HG02759 (cell line): ENCODE results near the gene PLAAT2.
"Not testable (repeated sequence)": the region's sequence is repeated elsewhere in the genome, so short reads cannot be mapped to it uniquely, and the experiment has no call there.

Source experiments
- ATAC-seq: cut with Tn5 transposase; IDR thresholded peaks from one replicate; pipeline ENCODE4 v1.9.1; 2021; ENCODE audit warnings: mild to moderate bottlenecking, moderate library complexity; ENCODE audit not compliant: unreplicated experiment

The PLAAT2 gene

DNA sequence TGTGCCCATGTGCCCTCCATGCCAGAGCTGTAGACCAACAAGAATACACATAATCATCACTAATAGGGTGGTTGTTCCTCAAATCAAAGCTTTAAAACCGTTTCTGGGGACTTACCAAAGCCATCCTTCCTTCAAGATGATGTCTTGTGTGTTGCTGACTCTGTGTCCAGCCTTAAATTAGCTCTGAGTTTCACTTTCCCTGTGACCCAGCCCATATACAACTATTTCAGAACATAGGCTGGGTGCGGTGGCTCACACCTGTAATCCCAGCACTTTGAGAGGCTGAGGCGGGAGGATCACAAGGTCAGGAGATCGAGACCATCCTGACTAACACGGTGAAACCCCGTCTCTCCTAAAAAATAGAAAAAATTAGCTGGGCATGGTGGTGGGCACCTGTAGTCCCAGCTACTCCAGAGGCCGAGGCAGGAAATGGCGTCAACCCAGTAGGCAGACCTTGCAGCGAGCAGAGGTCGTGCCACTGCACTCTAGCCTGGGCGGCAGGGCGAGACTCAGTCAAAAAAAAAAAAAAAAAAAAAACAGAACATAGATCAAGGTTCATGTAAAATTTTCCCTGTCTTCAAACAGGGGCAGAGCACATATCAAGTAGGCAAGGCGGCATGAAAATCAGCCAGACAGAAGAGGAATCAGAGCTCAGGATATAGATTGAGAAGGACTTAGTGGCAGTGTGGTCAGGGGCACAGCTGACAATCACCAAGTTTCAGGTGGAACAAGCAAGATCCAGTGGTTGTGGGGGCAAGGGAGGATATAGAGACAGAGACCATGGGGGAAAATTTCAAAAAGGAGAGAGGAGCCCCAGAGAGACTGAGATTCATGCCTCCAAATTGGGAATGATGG lies at the start of gene PLAAT2:
PLAAT2 (minus strand) TSS at position 179 of the 855 bp plus-strand sequence; CDS start at position 124, 55 bp downstream.
- ATAC-seq, result no peak

DNA sequence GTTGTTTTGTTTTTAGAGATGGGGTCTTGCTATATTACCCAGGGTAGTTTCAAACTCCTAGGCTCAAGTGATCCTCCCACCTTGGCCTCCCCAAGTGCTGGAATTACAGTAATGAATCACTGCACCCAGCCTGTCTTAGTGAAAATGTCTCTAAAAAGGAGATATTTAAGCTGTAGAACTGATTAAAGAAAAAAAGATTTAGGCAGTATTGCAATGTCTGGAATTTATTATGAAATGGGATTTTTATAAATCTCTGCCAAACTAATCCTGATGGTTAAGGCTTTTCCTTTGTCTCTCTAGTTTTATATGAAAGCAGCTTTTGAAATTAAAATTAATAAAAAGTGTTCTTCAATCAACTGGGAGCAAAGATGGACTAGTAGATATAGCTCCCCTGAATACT lies 49.0 kb upstream of the PLAAT2 start:
- ATAC-seq, result no peak

DNA sequence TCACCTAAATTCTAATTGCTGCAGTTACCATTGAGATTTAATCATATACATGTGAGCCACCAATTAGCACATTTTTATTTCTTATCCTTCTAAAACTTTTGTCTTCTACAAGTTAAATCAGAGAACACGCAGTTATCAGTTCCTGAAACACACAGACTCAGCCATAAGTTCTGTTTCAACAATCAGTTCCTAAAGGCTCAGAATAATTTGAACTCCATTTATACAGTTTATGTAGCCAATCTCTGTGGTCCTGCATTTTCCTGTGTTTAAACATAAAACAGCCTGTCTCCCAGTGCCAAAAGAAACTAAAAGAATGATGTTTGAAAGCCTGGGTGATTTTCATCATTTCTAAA lies 48.2 kb upstream of the PLAAT2 start:
- ATAC-seq, result no peak

DNA sequence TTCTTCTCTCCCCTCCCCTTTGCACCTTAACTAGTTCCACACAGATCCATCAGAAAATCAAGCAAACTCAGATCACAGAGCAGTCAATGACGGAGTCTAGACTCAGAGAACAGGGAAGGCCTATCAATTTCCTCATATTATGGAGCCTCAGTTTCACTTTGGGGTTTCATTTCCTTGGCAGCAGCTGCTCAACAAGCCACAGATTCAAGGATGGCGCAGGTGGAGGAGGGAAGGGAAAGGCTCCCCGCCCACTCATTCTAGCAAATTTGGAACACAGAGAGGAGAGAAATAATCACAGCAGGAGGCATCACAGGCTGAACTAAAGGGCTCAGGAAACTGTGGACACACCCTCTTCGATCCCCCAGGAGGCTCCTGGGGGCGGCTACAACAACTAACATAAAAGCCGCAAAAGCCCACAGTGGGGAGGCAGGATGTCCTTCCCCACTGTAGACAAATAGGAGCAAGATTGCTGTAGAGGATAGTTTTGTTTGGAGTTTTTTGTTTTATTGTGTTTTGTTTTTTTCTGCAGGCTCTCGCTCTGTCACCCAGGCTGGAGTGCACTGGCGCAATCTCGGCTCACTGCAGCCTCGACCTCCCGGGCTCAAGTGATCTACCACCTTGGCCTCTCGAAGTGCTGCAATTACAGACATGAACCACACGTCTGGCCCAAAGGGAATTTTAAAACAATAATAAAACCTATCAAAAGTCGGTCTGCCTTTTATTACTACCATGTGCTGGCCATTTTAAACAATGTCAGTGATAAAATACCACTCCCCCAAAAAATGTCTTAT lies 47.6 kb upstream of the PLAAT2 start:
- ATAC-seq, result no peak

DNA sequence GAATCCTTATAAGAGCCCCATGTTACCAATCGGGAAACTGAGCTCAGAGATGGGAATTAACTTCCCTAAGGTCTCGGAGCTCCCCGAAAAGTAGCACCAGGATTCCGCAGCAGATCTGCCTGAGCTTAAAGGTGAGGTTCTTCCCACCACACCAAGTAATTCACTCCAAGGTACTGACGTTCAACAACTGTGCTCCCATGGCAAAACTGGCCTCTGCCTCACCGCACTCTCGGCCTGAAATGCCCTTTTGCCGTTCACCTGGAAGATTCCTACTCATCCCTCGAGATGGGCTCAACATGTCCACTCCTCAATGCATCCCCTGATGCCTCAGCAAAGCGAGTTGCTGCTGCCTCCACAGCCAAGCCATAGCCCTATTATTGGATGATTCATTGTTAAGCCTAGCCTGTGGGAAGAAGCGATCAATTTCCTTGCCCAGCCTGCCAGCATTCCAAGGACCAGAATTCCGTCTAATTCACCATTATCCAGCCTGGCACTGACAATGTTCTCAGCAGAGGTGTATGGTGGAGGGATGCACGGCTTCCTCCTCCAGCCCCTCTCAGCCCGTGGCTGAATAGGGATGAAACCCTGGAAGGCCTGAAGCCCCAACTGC lies 46.9 kb upstream of the PLAAT2 start:
- ATAC-seq, result no peak

DNA sequence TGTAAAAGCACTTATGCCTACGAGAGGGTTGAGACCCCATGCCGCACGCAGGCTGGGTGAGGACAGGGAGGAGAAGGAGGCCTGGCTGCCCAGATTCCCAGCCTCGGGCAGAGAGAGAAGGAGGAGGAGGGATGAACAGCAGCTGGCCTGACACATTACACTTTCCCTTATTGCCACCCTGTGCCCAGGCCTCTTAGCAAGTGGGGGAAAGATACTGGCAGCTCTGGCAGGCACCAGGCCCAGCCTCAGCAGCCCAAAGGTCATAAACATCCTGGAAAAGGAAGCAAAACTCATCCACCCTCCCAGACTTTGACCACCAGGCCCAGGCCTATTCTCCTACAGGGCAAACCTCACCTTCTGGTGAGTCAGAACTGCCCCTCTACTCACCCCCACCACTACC lies 46.4 kb upstream of the PLAAT2 start:
- ATAC-seq, result no peak

DNA sequence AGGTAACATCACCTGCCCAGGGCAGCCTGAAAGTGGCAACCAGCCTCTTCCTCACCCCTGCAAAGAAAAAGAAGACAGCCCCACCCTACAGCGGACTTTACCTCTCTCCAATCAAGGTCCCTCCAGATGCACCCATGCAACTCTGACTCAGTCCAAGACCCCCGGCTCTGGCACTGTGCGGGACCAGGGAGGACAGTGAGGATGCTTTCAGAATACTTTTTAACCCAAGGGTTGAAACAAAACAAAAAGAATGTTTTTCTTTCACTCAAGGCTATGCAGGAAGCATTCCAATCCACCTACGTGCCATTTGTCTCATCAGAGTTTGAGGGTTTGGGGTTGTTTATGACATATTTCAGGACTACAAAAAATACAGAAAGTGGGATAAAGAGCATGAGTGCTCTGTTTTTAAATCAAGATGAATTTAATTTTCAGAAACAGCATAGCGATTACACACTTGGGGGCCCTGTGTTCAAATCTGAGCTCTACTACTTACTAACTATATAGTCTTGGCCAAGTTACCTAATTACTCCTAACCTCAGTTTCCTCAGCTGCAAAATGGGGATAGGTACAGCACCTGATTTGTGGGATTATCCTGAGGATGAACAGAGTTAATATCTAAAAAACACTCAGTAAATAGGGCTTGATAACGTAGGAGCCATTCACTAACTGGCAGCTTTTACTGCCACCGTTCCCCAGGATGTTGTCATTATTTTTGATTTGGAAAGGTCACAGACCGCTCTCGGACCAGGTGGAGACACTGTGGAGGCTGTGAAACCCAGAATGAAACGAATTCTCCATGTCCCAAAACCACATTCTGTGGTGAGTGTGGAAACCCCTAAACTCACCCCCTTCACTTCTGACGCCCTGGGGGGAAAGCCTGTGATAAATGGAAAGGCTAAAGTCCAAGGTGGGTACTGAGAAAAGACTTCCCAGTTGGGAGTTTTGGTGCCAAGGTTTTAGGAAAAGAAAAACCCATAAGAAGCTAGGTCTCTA lies 45.5 kb upstream of the PLAAT2 start:
- no peak for ATAC-seq

DNA sequence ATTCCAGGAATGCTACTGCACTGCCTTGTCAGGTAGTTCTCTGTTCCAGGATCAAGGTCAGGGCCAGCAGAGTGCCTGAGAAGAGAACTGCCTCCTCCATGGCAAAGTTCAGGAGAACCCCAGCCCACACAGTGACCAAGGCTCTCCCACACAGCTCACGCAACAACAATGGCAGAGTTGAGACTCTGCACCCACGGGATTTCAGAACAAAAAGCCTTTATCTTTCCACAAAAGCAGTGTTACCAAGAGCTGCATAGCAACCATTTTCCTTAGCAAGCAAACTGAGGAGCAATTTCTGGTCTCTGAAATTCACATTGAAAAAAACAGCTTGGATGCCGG lies 40.0 kb upstream of the PLAAT2 start:
- ATAC-seq, result no peak

DNA sequence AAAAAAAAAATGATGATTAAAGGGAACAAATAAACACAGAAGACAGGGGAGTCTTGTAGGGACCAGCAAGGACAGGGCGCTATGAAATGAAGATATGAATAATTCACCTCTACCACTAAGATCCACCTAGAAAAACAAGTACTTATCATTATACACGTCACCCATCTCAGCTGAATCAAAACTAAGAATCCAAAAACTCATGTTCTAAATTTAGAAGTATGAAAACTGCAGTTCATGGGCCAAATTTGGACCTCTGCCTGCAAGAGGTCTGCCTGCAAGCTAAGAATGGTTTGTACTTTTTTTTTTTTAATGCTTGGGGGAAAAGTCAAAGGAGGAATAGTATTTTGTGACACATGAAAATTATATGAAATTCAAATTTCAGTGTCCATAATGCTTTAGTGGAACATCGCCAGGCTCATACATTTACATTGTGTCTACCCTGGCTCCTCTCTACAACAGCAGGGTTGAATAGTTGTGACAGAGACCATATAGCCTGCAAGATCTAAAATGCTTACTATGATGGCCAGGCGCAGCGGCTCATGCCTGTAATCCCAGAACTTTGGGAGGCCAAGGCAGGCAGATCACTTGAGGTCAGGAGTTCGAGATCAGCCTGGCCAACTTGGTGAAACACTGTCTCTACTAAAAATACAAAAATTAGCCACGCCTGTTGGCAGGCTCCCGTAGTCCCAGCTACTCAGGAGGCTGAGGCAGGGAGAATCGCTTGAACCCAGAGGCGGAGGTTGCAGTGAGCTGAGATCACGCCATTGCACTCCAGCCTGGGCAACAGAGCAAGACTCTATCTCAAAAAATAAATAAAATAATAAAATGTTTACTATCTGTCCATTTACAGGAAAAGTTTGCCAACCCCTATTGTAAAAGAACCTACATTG lies 39.4 kb upstream of the PLAAT2 start:
- not testable (repeated sequence) for ATAC-seq

DNA sequence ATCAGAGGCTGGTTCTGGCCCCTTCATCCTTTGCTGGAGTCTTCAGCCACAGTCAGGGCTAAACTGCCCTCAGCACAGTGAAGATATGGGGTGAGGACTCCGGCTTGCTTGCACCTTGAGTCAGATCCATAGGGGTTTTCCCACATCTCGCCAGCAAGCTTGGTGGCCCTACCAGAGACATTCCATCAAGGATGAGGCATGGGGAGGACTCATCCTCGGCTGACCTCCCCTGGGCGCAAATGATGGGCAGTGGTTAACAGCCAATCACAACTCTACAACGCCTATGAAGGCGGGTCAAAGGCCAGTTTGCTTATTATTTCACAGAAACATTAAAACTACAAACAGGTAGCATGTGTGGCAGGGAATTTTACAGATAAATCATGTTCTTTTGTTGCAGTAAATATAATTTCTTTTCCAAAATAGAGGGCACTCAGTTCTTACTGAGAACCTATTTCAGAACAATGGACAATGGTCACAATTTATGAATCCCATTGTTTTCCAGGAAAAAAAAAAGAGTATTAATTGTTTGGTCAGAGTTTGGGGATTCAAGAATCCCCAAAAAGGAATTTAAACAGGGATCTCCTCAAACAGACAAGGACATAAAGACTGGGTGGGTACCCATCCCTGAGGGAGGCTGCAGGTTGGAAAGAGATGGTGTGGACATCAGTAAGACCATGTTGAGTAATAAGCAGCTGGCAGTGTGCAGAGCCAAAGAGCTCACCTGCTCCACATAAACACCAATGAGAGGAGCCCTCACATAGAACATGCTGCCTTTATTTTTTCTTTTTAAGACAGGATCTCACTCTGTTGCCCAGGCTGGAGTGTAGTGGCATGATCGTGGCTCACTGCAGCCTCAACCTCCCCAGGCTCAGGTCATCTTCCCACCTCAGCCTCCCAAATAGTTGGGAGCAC lies 36.3 kb upstream of the PLAAT2 start:
- ATAC-seq, result no peak

DNA sequence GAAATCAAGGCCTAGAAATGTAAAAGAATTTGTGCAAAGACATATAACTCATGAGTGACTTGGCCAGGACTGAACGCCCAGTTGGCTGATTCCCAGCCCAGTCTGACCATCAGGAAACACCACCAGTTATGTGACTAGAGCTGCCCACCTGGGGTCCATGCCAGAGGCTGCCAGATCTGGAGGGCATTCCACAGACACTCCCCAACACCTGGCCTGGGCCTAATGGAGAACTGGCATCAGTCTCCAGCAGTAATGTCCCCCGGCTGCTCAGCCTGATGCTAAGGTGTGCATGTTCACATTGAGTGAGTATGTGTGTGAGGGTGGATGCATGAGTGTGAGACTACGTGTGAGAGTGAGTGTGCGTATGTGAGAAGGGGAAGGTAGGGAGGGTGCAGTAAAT lies 35.4 kb upstream of the PLAAT2 start:
- ATAC-seq, result no peak

DNA sequence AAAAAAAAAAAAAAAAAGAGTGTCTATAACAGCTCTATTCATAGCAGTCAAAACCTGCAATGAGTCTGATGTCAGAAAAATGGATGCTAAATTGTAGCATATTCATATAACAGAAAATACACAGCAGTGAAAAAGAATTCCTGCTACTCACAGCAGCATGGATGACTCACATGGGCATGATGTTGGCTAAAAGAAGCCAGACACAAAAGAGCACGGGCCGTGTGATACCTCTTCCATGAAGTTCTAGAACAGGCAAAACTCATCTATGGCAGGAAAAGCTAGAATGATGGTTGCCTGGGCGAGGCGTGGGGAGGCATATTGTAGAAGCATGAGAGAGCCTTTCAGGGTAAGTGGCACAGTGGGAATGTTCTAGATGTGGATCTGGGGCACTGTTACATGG lies 32.1 kb upstream of the PLAAT2 start:
- ATAC-seq, result no peak

DNA sequence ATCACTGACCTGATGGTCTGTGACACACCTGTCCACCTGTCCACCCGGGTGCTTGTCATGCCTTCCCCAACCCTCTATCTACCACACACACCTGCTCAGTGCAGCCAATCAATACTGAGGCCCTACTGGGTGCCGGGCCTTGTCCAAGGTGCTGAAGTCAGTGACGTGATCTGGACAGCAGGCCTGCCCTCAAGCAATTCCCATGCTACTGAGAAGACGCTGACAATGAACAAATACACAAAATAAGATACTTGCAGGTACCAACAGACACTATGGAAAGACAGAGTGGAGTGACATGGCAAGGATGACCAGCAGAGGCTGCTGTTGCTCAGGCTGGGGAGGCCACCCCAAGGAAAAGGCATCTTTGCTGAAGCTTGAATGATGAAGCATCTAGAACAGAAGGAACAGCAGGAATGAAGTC lies 29.8 kb upstream of the PLAAT2 start:
- ATAC-seq, result no peak

DNA sequence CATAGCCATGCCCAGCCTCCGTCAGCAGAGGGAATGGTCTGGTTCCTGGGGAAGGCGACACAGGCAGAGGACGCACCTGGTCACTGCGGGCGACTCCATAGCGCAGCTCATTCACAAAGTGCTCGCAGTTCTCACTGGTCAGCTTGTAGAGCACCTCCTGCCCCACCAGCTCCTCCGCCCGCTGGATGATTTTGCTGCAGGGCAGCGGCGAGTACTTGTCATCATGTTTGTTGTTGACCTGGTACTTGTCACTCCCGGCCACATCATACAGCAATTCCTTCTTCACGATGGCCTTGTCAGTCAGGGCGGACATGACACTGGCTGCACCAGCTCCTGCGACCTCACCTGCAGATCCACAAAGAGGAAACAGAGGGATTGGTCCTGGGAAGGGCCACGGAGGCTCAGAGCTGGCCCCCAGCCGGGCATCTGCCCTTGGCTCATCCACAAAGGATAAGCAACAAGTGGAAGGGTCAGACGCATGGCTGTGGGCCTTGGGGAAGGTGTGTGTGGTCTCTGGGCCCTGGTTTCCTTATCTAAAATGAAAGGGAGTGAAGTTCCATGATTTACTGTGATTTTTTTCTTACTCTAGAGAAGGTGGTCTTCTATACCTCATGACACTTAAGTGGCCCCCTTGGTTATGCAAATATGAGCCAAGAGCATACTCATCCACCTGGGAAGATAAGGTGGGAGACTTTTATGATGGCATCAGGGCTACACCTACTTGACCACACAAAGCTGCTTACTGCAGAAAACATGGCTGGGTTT lies 27.0 kb upstream of the PLAAT2 start:
- ATAC-seq, result no peak

DNA sequence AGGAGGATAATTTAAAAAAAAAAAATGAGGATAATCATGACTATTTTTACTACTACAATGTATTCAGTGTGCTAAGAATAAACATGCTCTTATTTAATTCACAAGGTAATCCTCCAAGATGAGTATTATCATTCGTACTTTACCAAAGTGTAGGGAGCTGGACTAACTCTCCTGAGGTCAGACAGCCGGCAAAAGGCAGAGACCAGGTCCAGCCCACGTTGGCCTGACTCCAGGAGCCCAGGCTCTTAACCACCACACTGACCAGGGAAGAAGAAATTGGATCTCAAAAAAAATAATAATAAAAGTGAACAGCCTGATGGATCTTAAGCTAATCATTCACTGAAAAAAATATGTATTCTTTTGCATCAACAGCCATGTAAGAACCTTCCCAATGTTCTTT lies 25.8 kb upstream of the PLAAT2 start:
- no peak for ATAC-seq

DNA sequence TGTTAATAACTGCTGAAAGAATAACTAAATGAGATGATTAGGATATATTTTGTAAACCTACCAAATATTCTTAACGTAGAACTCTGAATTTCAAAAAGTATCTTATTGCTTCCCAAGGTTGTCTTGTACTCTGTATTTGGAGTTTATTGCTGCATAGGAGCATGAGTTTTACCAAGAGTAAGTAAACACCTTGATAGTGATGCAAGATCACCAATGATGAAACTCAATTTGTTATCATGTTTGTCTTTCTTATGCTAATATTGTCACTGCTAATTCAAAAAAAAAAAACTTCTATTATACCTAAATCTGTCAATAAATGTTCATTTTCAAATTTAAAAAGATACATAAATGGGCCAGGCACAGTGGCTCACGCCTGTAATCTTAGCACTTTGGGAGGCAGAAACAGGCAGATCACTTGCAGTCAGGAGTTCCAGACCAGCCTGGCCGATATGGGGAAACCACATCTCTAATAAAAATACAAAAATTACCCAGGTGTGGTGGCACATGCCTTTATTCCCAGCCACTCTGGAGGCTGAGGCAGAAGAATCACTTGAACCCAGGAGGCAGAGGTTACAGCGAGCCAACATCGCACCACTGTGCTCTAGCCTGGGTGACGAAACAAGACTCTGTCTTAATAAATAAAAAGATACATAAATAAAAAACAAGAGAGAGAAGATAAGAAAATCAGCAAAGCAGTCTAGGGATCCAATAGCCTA lies 23.4 kb upstream of the PLAAT2 start:
- ATAC-seq, result no peak

DNA sequence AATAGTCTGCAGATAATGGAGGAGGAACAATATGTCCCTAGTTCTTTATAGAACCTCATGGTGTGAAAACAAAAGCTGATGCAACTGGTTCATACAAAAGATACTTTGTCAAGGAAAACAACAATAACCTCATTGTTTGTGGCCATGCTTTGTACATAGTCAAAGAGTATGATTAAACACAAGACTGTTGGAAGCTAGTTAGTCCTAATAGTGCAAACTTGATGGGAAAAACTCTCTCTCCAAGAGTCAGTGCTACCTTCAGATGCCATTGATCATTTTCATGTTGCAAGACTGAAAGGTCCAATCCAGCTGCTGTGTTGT lies 20.1 kb upstream of the PLAAT2 start:
- no peak for ATAC-seq
